Effector memory CD8-positive, alpha-beta T cell (primary cell): Measurements from ENCODE around the gene TADA2A.
"Not testable (repeated sequence)": the region's sequence is repeated elsewhere in the genome, so short reads cannot be mapped to it uniquely, and the experiment has no call there.

Source experiments
- ATAC-seq: fragments of 150-1000 bp; cut with Tn5 transposase; replicated peaks from 2 replicates; pipeline ENCODE4 v1.10.0; 2021; ENCODE audit warnings: mild to moderate bottlenecking, moderate library complexity
- DNase-seq, 3 experiments: peaks; one replicate each; pipeline ENCODE4 v3.0.0; 2021
- H3K27ac Mint-ChIP-seq, 2 donors: one replicate each; pipeline ENCODE4 v1.8.0; 2022; ENCODE audit warnings: mild to moderate bottlenecking in 2 of 2, mixed read lengths in 2 of 2, moderate library complexity in 2 of 2
- H3K27me3 Mint-ChIP-seq, 2 donors: one replicate each; pipeline ENCODE4 v1.8.0; 2022; ENCODE audit warnings: mixed read lengths in 2 of 2
- H3K36me3 Mint-ChIP-seq: one replicate; pipeline ENCODE4 v1.8.0; 2022; ENCODE audit warnings: mild to moderate bottlenecking, moderate library complexity, mixed read lengths; ENCODE audit not compliant: insufficient read depth
- H3K4me1 Mint-ChIP-seq, 2 donors: one replicate each; pipeline ENCODE4 v1.8.0; 2022; ENCODE audit warnings: low read depth in 2 of 2, mixed read lengths in 2 of 2
- H3K4me3 Mint-ChIP-seq, 2 donors: one replicate each; pipeline ENCODE4 v1.8.0; 2022; ENCODE audit warnings: mild to moderate bottlenecking in 2 of 2, mixed read lengths in 2 of 2, moderate library complexity in 2 of 2
- H3K9me3 Mint-ChIP-seq, 2 donors: one replicate each; pipeline ENCODE4 v1.8.0; 2022; ENCODE audit warnings: mixed read lengths in 2 of 2

The TADA2A gene

GRCh38 chr17:37450112-37450511 lies 43.4 kb downstream of the TADA2A start:
- H3K4me3 Mint-ChIP-seq: no peak overlapping the region
- ATAC-seq: no peak
- no peak for DNase-seq
- H3K27ac Mint-ChIP-seq: peak overlapping the region in 1 of 2 donors; percentile 11
- H3K36me3 Mint-ChIP-seq: peaks cover 39% of the 10 kb centered on the region
- peaks cover 2 to 3% of the 10 kb centered on the region in 2 donors for H3K4me1 Mint-ChIP-seq
- no peaks in the 10 kb centered on the region for H3K27me3 Mint-ChIP-seq
- no peaks in the 10 kb centered on the region for H3K9me3 Mint-ChIP-seq

GRCh38 chr17:37457801-37458200 lies 51.1 kb downstream of the TADA2A start:
- H3K27ac Mint-ChIP-seq, H3K9me3 Mint-ChIP-seq, H3K4me1 Mint-ChIP-seq, H3K27me3 Mint-ChIP-seq, DNase-seq, H3K36me3 Mint-ChIP-seq, ATAC-seq, H3K4me3 Mint-ChIP-seq: not testable (repeated sequence)

- no peak for ATAC-seq
- Mint-ChIP-seq H3K9me3 (no peaks in the 10 kb centered on the region), H3K4me3 (no peak overlapping the region), H3K27me3 (no peaks in the 10 kb centered on the region), H3K27ac (peak overlapping the region in 1 of 2 donors; percentile 29), H3K36me3 (peaks cover 8% of the 10 kb centered on the region), H3K4me1 (no peaks in the 10 kb centered on the region)
- no peak for DNase-seq
Measured at GRCh38 chr17:37458805-37459204, 52.1 kb downstream of the TADA2A start.

GRCh38 chr17:37461668-37462067 lies 55.0 kb downstream of the TADA2A start:
- DNase-seq (no peak), ATAC-seq (no peak)
- Mint-ChIP-seq H3K27ac (no peak overlapping the region), H3K9me3 (no peaks in the 10 kb centered on the region), H3K4me3 (no peak overlapping the region), H3K4me1 (no peaks in the 10 kb centered on the region), H3K27me3 (no peaks in the 10 kb centered on the region), H3K36me3 (peaks cover 25% of the 10 kb centered on the region)

- Mint-ChIP-seq H3K27me3 (no peaks in the 10 kb centered on the region), H3K4me1 (no peaks in the 10 kb centered on the region), H3K4me3 (no peak overlapping the region), H3K27ac (no peak overlapping the region), H3K36me3 (peaks cover 33% of the 10 kb centered on the region), H3K9me3 (no peaks in the 10 kb centered on the region)
- DNase-seq (no peak), ATAC-seq (no peak)
Measured at GRCh38 chr17:37462492-37462891, 55.8 kb downstream of the TADA2A start.

- Mint-ChIP-seq H3K4me1 (no peaks in the 10 kb centered on the region), H3K36me3 (peaks cover 33% of the 10 kb centered on the region), H3K27me3 (no peaks in the 10 kb centered on the region), H3K9me3 (no peaks in the 10 kb centered on the region), H3K27ac (no peak overlapping the region), H3K4me3 (no peak overlapping the region)
- ATAC-seq: no peak
- DNase-seq: no peak
Measured at GRCh38 chr17:37463039-37463438, 56.4 kb downstream of the TADA2A start.

GRCh38 chr17:37465069-37465616 lies 58.5 kb downstream of the TADA2A start:
- no peak overlapping the region for H3K27ac Mint-ChIP-seq
- no peak for DNase-seq
- peaks cover 47% of the 10 kb centered on the region for H3K36me3 Mint-ChIP-seq
- no peak for ATAC-seq
- no peak overlapping the region for H3K4me3 Mint-ChIP-seq
- H3K9me3 Mint-ChIP-seq: no peaks in the 10 kb centered on the region
- H3K4me1 Mint-ChIP-seq: no peaks in the 10 kb centered on the region
- H3K27me3 Mint-ChIP-seq: no peaks in the 10 kb centered on the region

- Mint-ChIP-seq H3K36me3 (peaks cover 58% of the 10 kb centered on the region), H3K4me1 (no peaks in the 10 kb centered on the region), H3K27ac (no peak overlapping the region), H3K9me3 (no peaks in the 10 kb centered on the region), H3K4me3 (no peak overlapping the region), H3K27me3 (no peaks in the 10 kb centered on the region)
- no peak for DNase-seq
- ATAC-seq: no peak
Measured at GRCh38 chr17:37466471-37466870, 59.8 kb downstream of the TADA2A start.

- peaks cover 80% of the 10 kb centered on the region for H3K36me3 Mint-ChIP-seq
- H3K27ac Mint-ChIP-seq: no peak overlapping the region
- no peaks in the 10 kb centered on the region for H3K27me3 Mint-ChIP-seq
- DNase-seq: no peak
- ATAC-seq: no peak
- H3K4me3 Mint-ChIP-seq: no peak overlapping the region
- H3K4me1 Mint-ChIP-seq: no peaks in the 10 kb centered on the region
- H3K9me3 Mint-ChIP-seq: no peaks in the 10 kb centered on the region
Measured at GRCh38 chr17:37470181-37470580, 63.5 kb downstream of the TADA2A start.

- peak overlapping the region; percentile 9 to 68 for H3K27ac Mint-ChIP-seq
- H3K27me3 Mint-ChIP-seq: no peaks in the 10 kb centered on the region
- peaks cover 64% of the 10 kb centered on the region for H3K36me3 Mint-ChIP-seq
- H3K9me3 Mint-ChIP-seq: no peaks in the 10 kb centered on the region
- no peak overlapping the region for H3K4me3 Mint-ChIP-seq
- ATAC-seq: no peak
- DNase-seq: no peak
- H3K4me1 Mint-ChIP-seq: no peaks in the 10 kb centered on the region
Measured at GRCh38 chr17:37475731-37476420, 69.2 kb downstream of the TADA2A start.

GRCh38 chr17:37476431-37477120 lies 69.9 kb downstream of the TADA2A start:
- DNase-seq (no peak), ATAC-seq (no peak)
- Mint-ChIP-seq H3K9me3 (no peaks in the 10 kb centered on the region), H3K36me3 (peaks cover 57% of the 10 kb centered on the region), H3K27me3 (no peaks in the 10 kb centered on the region), H3K4me1 (no peaks in the 10 kb centered on the region), H3K27ac (peak overlapping the region; percentile 9 to 68), H3K4me3 (no peak overlapping the region)

- Mint-ChIP-seq H3K27ac (no peak overlapping the region), H3K4me3 (no peak overlapping the region), H3K4me1 (no peaks in the 10 kb centered on the region), H3K36me3 (peaks cover 41% of the 10 kb centered on the region), H3K27me3 (no peaks in the 10 kb centered on the region), H3K9me3 (no peaks in the 10 kb centered on the region)
- DNase-seq (no peak), ATAC-seq (no peak)
Measured at GRCh38 chr17:37478187-37478586, 71.5 kb downstream of the TADA2A start.

- no peaks in the 10 kb centered on the region for H3K27me3 Mint-ChIP-seq
- no peak for ATAC-seq
- no peak overlapping the region for H3K4me3 Mint-ChIP-seq
- no peaks in the 10 kb centered on the region for H3K9me3 Mint-ChIP-seq
- H3K36me3 Mint-ChIP-seq: peaks cover 35% of the 10 kb centered on the region
- H3K4me1 Mint-ChIP-seq: no peaks in the 10 kb centered on the region
- no peak overlapping the region for H3K27ac Mint-ChIP-seq
- no peak for DNase-seq
Measured at GRCh38 chr17:37479025-37479424, 72.3 kb downstream of the TADA2A start.

GRCh38 chr17:37480427-37480826 lies 73.7 kb downstream of the TADA2A start:
- Mint-ChIP-seq H3K27ac (no peak overlapping the region), H3K27me3 (no peaks in the 10 kb centered on the region), H3K9me3 (no peaks in the 10 kb centered on the region), H3K4me1 (no peaks in the 10 kb centered on the region), H3K4me3 (no peak overlapping the region), H3K36me3 (peaks cover 24% of the 10 kb centered on the region)
- ATAC-seq: no peak
- DNase-seq: no peak
